Nephron progenitor cell (in vitro differentiated cells): Measurements from ENCODE around the gene PODNL1.

Source experiments
- DNase-seq: peaks from one replicate; pipeline ENCODE4 v3.0.0; 2021
- H3K27ac Mint-ChIP-seq: 2 replicates; pipeline ENCODE4 v1.8.0; 2021; ENCODE audit warnings: mild to moderate bottlenecking, moderate library complexity, mixed read lengths
- H3K27me3 Mint-ChIP-seq: 2 replicates; pipeline ENCODE4 v1.8.0; 2021; ENCODE audit warnings: mild to moderate bottlenecking, low read depth, mixed read lengths; ENCODE audit not compliant: poor library complexity
- H3K36me3 Mint-ChIP-seq: 2 replicates; pipeline ENCODE4 v1.8.0; 2021; ENCODE audit warnings: low read depth, mixed read lengths
- H3K4me1 Mint-ChIP-seq: 2 replicates; pipeline ENCODE4 v1.8.0; 2021; ENCODE audit warnings: mixed read lengths
- H3K4me3 Mint-ChIP-seq: 2 replicates; pipeline ENCODE4 v1.8.0; 2021; ENCODE audit warnings: mild to moderate bottlenecking, moderate library complexity, mixed read lengths
- H3K9me3 Mint-ChIP-seq: 2 replicates; pipeline ENCODE4 v1.8.0; 2021; ENCODE audit warnings: mild to moderate bottlenecking, moderate library complexity, mixed read lengths
- TF ChIP-seq, protein P1 (sequence below): fragments of 200-600 bp; sonication (generic); IDR thresholded peaks from 2 replicates; pipeline ENCODE4 v1.5.0; 2021; ENCODE audit warnings: antibody characterized with exemption

PODNL1 gene

DNA sequence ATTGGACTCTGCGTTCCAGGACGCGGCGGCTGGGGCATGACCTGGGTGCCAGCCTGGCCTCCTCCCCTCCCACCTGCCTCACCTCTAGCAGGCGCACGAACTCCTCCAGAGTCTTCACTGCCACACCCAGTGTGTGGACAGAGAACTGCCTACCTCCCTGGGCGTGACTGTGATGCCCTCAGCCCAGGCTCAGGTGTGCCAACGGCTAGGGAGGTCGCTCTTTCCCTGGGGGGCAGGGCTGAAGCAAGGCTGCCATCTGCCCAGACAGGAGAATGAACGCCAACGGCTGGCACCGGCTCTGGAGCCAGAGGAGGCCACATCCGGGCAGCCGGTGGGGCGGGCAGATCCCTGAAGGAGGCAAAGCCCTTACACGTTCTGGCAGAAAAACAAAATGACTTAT, 49.9 kb downstream of the PODNL1 start:
- peaks cover 5% of the 10 kb centered on the region for H3K27me3 Mint-ChIP-seq
- H3K4me3 Mint-ChIP-seq, result no peak overlapping the region
- no peaks in the 10 kb centered on the region for H3K9me3 Mint-ChIP-seq
- no peak for DNase-seq
- peaks cover 18% of the 10 kb centered on the region for H3K4me1 Mint-ChIP-seq
- peaks cover 4% of the 10 kb centered on the region for H3K36me3 Mint-ChIP-seq
- H3K27ac Mint-ChIP-seq, result no peak overlapping the region
- TF ChIP-seq, protein P1, sequence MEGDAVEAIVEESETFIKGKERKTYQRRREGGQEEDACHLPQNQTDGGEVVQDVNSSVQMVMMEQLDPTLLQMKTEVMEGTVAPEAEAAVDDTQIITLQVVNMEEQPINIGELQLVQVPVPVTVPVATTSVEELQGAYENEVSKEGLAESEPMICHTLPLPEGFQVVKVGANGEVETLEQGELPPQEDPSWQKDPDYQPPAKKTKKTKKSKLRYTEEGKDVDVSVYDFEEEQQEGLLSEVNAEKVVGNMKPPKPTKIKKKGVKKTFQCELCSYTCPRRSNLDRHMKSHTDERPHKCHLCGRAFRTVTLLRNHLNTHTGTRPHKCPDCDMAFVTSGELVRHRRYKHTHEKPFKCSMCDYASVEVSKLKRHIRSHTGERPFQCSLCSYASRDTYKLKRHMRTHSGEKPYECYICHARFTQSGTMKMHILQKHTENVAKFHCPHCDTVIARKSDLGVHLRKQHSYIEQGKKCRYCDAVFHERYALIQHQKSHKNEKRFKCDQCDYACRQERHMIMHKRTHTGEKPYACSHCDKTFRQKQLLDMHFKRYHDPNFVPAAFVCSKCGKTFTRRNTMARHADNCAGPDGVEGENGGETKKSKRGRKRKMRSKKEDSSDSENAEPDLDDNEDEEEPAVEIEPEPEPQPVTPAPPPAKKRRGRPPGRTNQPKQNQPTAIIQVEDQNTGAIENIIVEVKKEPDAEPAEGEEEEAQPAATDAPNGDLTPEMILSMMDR, result no peak

DNA sequence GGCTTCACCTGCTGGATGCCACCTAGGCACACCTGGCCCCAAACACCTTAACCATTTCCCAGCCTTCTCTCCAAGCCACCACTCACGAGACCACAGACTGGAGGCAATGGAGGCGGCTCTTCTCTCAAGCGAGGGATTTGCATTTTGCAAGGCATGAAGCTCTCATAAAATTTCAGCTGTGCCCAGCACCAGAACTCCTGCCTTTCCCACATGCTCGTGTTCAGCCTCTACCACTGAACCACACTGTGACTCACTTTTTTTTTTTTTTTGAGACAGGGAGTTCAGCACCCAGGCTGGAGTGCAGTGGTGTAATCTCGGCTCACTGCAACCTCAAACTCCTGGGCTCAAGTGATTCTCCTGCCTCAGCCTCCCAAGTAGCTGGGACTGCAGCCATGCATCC, 50.7 kb downstream of the PODNL1 start:
- TF ChIP-seq, protein P1, result no peak
- Mint-ChIP-seq H3K4me1 (peaks cover 13% of the 10 kb centered on the region), H3K27me3 (peaks cover 5% of the 10 kb centered on the region), H3K36me3 (no peaks in the 10 kb centered on the region), H3K9me3 (no peaks in the 10 kb centered on the region), H3K27ac (no peak overlapping the region), H3K4me3 (no peak overlapping the region)
- no peak for DNase-seq

DNA sequence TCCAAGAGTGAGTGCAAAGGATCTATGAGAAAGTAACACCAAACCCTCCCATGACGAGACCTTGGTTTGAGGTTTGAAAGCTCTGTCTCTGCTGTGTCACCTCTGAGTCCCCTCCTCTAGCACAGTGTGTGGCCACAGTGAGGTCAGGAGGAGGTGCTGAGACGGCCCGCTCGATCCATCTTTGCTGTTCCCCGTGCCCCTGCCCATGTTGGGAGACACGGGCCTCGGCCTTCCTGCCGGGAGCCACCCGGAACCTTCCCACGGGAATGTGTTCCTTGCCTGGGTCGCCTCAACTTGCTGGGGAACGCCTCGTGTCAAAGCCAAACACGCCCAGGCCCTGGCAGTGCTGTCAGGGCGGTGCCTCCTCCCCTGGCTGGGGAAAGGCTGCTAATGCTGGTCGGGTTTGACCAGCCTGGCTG, 51.2 kb downstream of the PODNL1 start:
- Mint-ChIP-seq H3K9me3 (no peaks in the 10 kb centered on the region), H3K4me3 (no peak overlapping the region), H3K27me3 (peaks cover 5% of the 10 kb centered on the region), H3K4me1 (peaks cover 17% of the 10 kb centered on the region), H3K36me3 (no peaks in the 10 kb centered on the region), H3K27ac (no peak overlapping the region)
- no peak for DNase-seq
- TF ChIP-seq, protein P1, result no peak

DNA sequence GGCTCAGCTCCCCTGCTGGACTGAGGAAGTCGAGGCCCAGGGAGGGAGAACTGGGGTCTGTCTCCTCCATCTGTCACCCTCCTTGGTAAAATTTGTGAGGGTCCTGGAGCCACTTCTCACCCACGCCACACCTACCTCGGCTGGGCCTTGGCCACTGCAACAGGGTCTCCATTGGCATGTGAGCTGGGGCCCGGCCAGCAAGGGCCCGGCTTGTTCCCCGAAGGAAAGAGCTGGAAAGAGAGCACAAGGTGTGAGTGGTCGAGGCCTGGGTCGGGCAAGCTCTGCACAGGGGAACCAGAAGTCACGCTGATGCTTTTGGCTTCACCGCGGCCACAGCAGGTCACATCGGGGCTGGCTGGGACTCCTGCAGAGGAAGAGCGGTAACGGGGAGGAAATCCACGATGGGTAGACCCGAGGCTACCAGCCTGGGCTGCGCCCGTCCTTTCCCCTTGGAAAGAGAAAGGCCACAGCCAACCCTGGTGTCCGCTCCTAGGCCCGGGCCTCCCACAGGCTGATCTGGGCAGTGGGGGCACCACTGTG, 52.3 kb downstream of the PODNL1 start:
- H3K27ac Mint-ChIP-seq, result peak overlapping the region; percentile 32
- DNase-seq, result no peak
- H3K9me3 Mint-ChIP-seq, result no peaks in the 10 kb centered on the region
- peaks cover 5% of the 10 kb centered on the region for H3K27me3 Mint-ChIP-seq
- no peak overlapping the region for H3K4me3 Mint-ChIP-seq
- no peaks in the 10 kb centered on the region for H3K36me3 Mint-ChIP-seq
- TF ChIP-seq, protein P1, result no peak
- peaks cover 29% of the 10 kb centered on the region for H3K4me1 Mint-ChIP-seq

DNA sequence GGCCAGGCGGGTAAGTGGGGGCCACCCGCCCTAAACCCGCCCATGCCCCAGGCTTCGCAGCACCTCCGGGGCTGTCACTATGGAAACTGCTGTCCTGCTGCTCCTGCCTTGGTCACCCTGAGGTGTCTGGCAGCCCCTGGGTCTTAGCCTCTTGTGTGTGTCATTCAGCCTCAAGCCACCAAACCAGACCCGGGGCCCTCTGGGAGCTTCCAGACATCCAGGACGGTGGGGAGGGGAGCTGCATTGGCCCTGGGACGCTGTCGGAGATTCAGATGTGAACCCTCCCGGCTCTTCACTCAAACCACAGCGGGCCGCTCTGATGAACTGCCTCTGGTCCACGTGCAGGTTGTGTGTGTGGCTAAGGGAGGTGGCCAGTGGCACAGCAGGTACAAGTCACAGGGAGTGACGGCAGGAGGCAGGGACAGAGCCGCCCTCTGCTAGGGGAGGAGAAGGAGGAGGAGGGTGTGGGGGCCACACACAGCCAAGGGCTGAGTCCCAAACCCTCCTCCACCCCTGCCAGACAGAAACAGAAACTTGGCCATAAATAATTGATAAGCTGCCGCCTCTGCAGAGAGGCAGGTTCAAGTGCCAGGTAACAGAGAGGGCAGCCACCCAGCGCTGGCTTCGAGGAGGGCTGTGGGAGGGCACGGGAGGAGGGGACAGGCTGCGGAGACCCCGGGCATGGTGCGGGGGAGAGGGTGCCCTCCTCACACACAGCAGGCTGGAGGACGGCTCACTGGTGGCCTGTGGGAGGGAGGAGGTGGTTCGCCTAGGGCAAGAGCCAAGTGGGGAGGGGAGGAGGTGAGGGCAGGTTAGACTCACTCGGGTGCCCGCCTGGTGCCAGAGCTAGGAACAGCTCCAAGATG, 53.3 kb downstream of the PODNL1 start:
- H3K27ac Mint-ChIP-seq, result peak overlapping the region; percentile 39
- TF ChIP-seq, protein P1, result no peak
- DNase-seq, result no peak
- H3K27me3 Mint-ChIP-seq, result peaks cover 5% of the 10 kb centered on the region
- H3K4me1 Mint-ChIP-seq, result peaks cover 34% of the 10 kb centered on the region
- H3K4me3 Mint-ChIP-seq, result no peak overlapping the region
- no peaks in the 10 kb centered on the region for H3K36me3 Mint-ChIP-seq
- no peaks in the 10 kb centered on the region for H3K9me3 Mint-ChIP-seq
